HUES64 (cell line): Measurements from ENCODE around the gene TH.
A peak's percentile ranks its signal among the peaks of the same experiment; 100 is the strongest.

ENCODE experiments used
- H3K27ac ChIP-seq: 2 replicates; pipeline ENCODE4 v1.7.0; 2013; ENCODE audit warnings: low read depth, low read length, inconsistent platforms
- H3K27me3 ChIP-seq: 2 replicates; pipeline ENCODE4 v1.6.1; 2013; ENCODE audit warnings: mild to moderate bottlenecking, low read length; ENCODE audit not compliant: insufficient read depth
- H3K36me3 ChIP-seq: 2 replicates; pipeline ENCODE4 v1.6.1; 2013; ENCODE audit warnings: mild to moderate bottlenecking, low read length; ENCODE audit not compliant: insufficient read depth
- H3K4me1 ChIP-seq: 2 replicates; pipeline ENCODE4 v1.6.1; 2013; ENCODE audit warnings: mild to moderate bottlenecking, low read length, moderate library complexity; ENCODE audit not compliant: insufficient read depth
- H3K4me3 ChIP-seq: 2 replicates; pipeline ENCODE4 v1.5.1; 2013; ENCODE audit warnings: mild to moderate bottlenecking, low read length, moderate library complexity
- H3K9ac ChIP-seq: 2 replicates; pipeline ENCODE4 v1.6.1; 2013; ENCODE audit warnings: mild to moderate bottlenecking, low read depth, low read length
- H3K9me3 ChIP-seq: 2 replicates; pipeline ENCODE4 v1.6.1; 2013; ENCODE audit warnings: low read depth, low read length; ENCODE audit not compliant: insufficient read depth
- WGBS: fragments of 150-250, 120-280 bp; methylation state at CpG from one replicate; pipeline ENCODE4 v1.1.7; 2013; ENCODE audit warnings: missing lambda C conversion rate; 5-methylcytosine and 5-hydroxymethylcytosine counted together

TH gene

GRCh38 chr11:2173150-2173693 lies 1.6 kb upstream of the TH start:
- Histone ChIP-seq H3K27me3 (no peaks in the 10 kb centered on the region), H3K4me1 (no peaks in the 10 kb centered on the region), H3K27ac (no peak overlapping the region), H3K36me3 (no peaks in the 10 kb centered on the region), H3K9ac (no peak overlapping the region), H3K9me3 (no peaks in the 10 kb centered on the region), H3K4me3 (no peak overlapping the region)
- 80% methylated on average over 16 of the region's 16 CpGs for WGBS

- WGBS, result 91% methylated on average over 12 of the region's 12 CpGs
- no peak overlapping the region for H3K27ac ChIP-seq
- H3K27me3 ChIP-seq, result no peaks in the 10 kb centered on the region
Observed at GRCh38 chr11:2172676-2173075, 1.1 kb upstream of the TH start.

GRCh38 chr11:2169626-2170570 lies 1.7 kb downstream of the TH start:
- 89% methylated on average over 45 of the region's 45 CpGs for WGBS
- Histone ChIP-seq H3K4me3 (no peak overlapping the region), H3K27me3 (peaks cover 8% of the 10 kb centered on the region), H3K4me1 (no peaks in the 10 kb centered on the region), H3K27ac (no peak overlapping the region), H3K9me3 (no peaks in the 10 kb centered on the region), H3K9ac (no peak overlapping the region), H3K36me3 (no peaks in the 10 kb centered on the region)

More at GRCh38 chr11:2172676-2173075, 1.1 kb upstream of the TH start:
- H3K36me3 ChIP-seq, result no peaks in the 10 kb centered on the region
- H3K9me3 ChIP-seq, result no peaks in the 10 kb centered on the region
- H3K4me1 ChIP-seq, result no peaks in the 10 kb centered on the region
- H3K9ac ChIP-seq, result no peak overlapping the region
- no peak overlapping the region for H3K4me3 ChIP-seq

GRCh38 chr11:2169005-2169378 lies 2.6 kb downstream of the TH start:
- no peaks in the 10 kb centered on the region for H3K36me3 ChIP-seq
- peaks cover 8% of the 10 kb centered on the region for H3K27me3 ChIP-seq
- no peak overlapping the region for H3K27ac ChIP-seq
- WGBS, result 79% methylated on average over 10 of the region's 10 CpGs
- no peaks in the 10 kb centered on the region for H3K4me1 ChIP-seq
- H3K9ac ChIP-seq, result no peak overlapping the region
- H3K9me3 ChIP-seq, result no peaks in the 10 kb centered on the region
- no peak overlapping the region for H3K4me3 ChIP-seq

GRCh38 chr11:2168286-2169004 lies 3.2 kb downstream of the TH start:
- H3K27me3 ChIP-seq, result peaks cover 8% of the 10 kb centered on the region
- H3K4me1 ChIP-seq, result no peaks in the 10 kb centered on the region
- H3K9ac ChIP-seq, result no peak overlapping the region
- no peaks in the 10 kb centered on the region for H3K9me3 ChIP-seq
- H3K27ac ChIP-seq, result no peak overlapping the region
- WGBS, result 92% methylated on average over 33 of the region's 33 CpGs
- H3K4me3 ChIP-seq, result no peak overlapping the region
- H3K36me3 ChIP-seq, result no peaks in the 10 kb centered on the region

GRCh38 chr11:2167141-2168045 lies 4.2 kb downstream of the TH start:
- no peak overlapping the region for H3K27ac ChIP-seq
- WGBS, result 84% methylated on average over 31 of the region's 31 CpGs
- H3K4me3 ChIP-seq, result no peak overlapping the region
- no peaks in the 10 kb centered on the region for H3K4me1 ChIP-seq
- H3K9me3 ChIP-seq, result no peaks in the 10 kb centered on the region
- no peak overlapping the region for H3K9ac ChIP-seq
- H3K27me3 ChIP-seq, result peaks cover 8% of the 10 kb centered on the region
- no peaks in the 10 kb centered on the region for H3K36me3 ChIP-seq

- Histone ChIP-seq H3K36me3 (no peaks in the 10 kb centered on the region), H3K4me1 (no peaks in the 10 kb centered on the region), H3K9me3 (no peaks in the 10 kb centered on the region), H3K27ac (no peak overlapping the region), H3K9ac (peak overlapping the region; percentile 36; the same call in 1 of the 2 replicates), H3K27me3 (peaks cover 8% of the 10 kb centered on the region), H3K4me3 (peak overlapping the region; percentile 8; the same call in 1 of the 2 replicates)
- WGBS, result 37% methylated on average over 70 of the region's 70 CpGs
Observed at GRCh38 chr11:2166091-2166851, 5.3 kb downstream of the TH start.

- WGBS, result 90% methylated on average over 13 of the region's 13 CpGs
- Histone ChIP-seq H3K9me3 (no peaks in the 10 kb centered on the region), H3K4me3 (no peak overlapping the region), H3K36me3 (no peaks in the 10 kb centered on the region), H3K9ac (no peak overlapping the region), H3K4me1 (no peaks in the 10 kb centered on the region), H3K27me3 (peaks cover 8% of the 10 kb centered on the region), H3K27ac (no peak overlapping the region)
Observed at GRCh38 chr11:2165571-2165970, 6.0 kb downstream of the TH start.

GRCh38 chr11:2164861-2165555 lies 6.6 kb downstream of the TH start:
- no peaks in the 10 kb centered on the region for H3K36me3 ChIP-seq
- no peak overlapping the region for H3K27ac ChIP-seq
- 94% methylated on average over 19 of the region's 20 CpGs for WGBS
- no peaks in the 10 kb centered on the region for H3K4me1 ChIP-seq
- H3K9me3 ChIP-seq, result no peaks in the 10 kb centered on the region
- no peak overlapping the region for H3K4me3 ChIP-seq
- no peak overlapping the region for H3K9ac ChIP-seq
- H3K27me3 ChIP-seq, result peaks cover 8% of the 10 kb centered on the region

GRCh38 chr11:2164081-2164480 lies 7.5 kb downstream of the TH start:
- Histone ChIP-seq H3K4me3 (no peak overlapping the region), H3K9ac (no peak overlapping the region), H3K27me3 (peaks cover 8% of the 10 kb centered on the region), H3K4me1 (no peaks in the 10 kb centered on the region), H3K9me3 (no peaks in the 10 kb centered on the region), H3K27ac (no peak overlapping the region), H3K36me3 (no peaks in the 10 kb centered on the region)
- 93% methylated on average over 22 of the region's 22 CpGs for WGBS
